Loucy (cell line): ENCODE data around the gene AMOTL2.

Experiments used
- H2AFZ ChIP-seq: fragments of 200-600 bp; sonication (generic); 2 replicates; pipeline ENCODE4 v1.6.0; 2016; ENCODE audit warnings: antibody characterized with exemption, mild to moderate bottlenecking, low read length, moderate library complexity
- H3F3A ChIP-seq: fragments of 200-600 bp; 2 replicates; pipeline ENCODE4 v1.6.0; 2016; ENCODE audit warnings: antibody characterized with exemption, low read depth, mild to moderate bottlenecking
- H3K27me3 ChIP-seq: fragments of 200-600 bp; sonication (generic); 2 replicates; pipeline ENCODE4 v1.6.1; 2014; ENCODE audit warnings: low read length, mild to moderate bottlenecking; ENCODE audit not compliant: insufficient read depth, poor library complexity, severe bottlenecking
- H3K36me3 ChIP-seq: fragments of 200-600 bp; sonication (generic); 2 replicates; pipeline ENCODE4 v1.6.1; 2016; ENCODE audit warnings: low read length; ENCODE audit not compliant: insufficient read depth
- H3K4me1 ChIP-seq: fragments of 200-600 bp; sonication (generic); 2 replicates; pipeline ENCODE4 v1.5.1; 2014; ENCODE audit warnings: low read length, mild to moderate bottlenecking; ENCODE audit not compliant: insufficient read depth, poor library complexity, severe bottlenecking
- H3K4me2 ChIP-seq: fragments of 200-600 bp; sonication (generic); 2 replicates; pipeline ENCODE4 v1.6.0; 2014; ENCODE audit warnings: antibody characterized with exemption, low read length, low read depth, mild to moderate bottlenecking; ENCODE audit not compliant: poor library complexity, severe bottlenecking
- H3K4me3 ChIP-seq: fragments of 200-600 bp; sonication (generic); 2 replicates; pipeline ENCODE4 v1.5.1; 2014; ENCODE audit warnings: low read length, mild to moderate bottlenecking, mixed read lengths; ENCODE audit not compliant: poor library complexity, severe bottlenecking
- H3K79me2 ChIP-seq: fragments of 200-600 bp; sonication (generic); 2 replicates; pipeline ENCODE4 v1.6.1; 2014; ENCODE audit warnings: low read length; ENCODE audit not compliant: insufficient read depth
- H3K9ac ChIP-seq: fragments of 200-600 bp; sonication (generic); 2 replicates; pipeline ENCODE4 v1.6.0; 2014; ENCODE audit warnings: mild to moderate bottlenecking, low read depth, low read length, moderate library complexity; ENCODE audit not compliant: poor library complexity, severe bottlenecking
- H3K9me2 ChIP-seq: fragments of 200-600 bp; sonication (generic); replicated peaks from 2 replicates; pipeline ENCODE4 v1.6.1; 2016; ENCODE audit warnings: low read depth, low read length, mixed read lengths
- H3K9me3 ChIP-seq: fragments of 200-600 bp; sonication (generic); 2 replicates; pipeline ENCODE4 v1.6.1; 2014; ENCODE audit warnings: mild to moderate bottlenecking, antibody characterized with exemption, low read length, low read depth; ENCODE audit not compliant: insufficient read depth
- H4K20me1 ChIP-seq: fragments of 200-600 bp; sonication (generic); 2 replicates; pipeline ENCODE4 v1.6.0; 2014; ENCODE audit warnings: antibody characterized with exemption, low read length, mild to moderate bottlenecking; ENCODE audit not compliant: insufficient read depth, poor library complexity, severe bottlenecking
- CTCF ChIP-seq: fragments of 200-600 bp; sonication (generic); conservative IDR thresholded peaks from 2 replicates; pipeline ENCODE4 v1.5.1; 2014; ENCODE audit warnings: mild to moderate bottlenecking, antibody characterized with exemption, low read length
- EZH2phosphoT487 ChIP-seq: fragments of 200-600 bp; IDR thresholded peaks from 2 replicates; pipeline ENCODE4 v1.6.1; 2018; ENCODE audit warnings: antibody characterized with exemption, mild to moderate bottlenecking, moderate library complexity, borderline replicate concordance

AMOTL2 gene

GRCh38 chr3:134314588-134315285 lies 59.5 kb downstream of the AMOTL2 start:
- Histone ChIP-seq H3K4me1 (no peaks in the 10 kb centered on the region), H3K9ac (no peak overlapping the region), H3K9me3 (no peaks in the 10 kb centered on the region), H4K20me1 (no peaks in the 10 kb centered on the region), H3K4me3 (no peak overlapping the region), H3K36me3 (no peaks in the 10 kb centered on the region), H3K4me2 (no peak overlapping the region), H3F3A (no peaks in the 10 kb centered on the region), H2AFZ (no peak overlapping the region), H3K9me2 (no peaks in the 10 kb centered on the region), H3K79me2 (no peaks in the 10 kb centered on the region), H3K27me3 (no peaks in the 10 kb centered on the region)
- TF ChIP-seq CTCF, result no peak

GRCh38 chr3:134313847-134314587 lies 60.2 kb downstream of the AMOTL2 start:
- Histone ChIP-seq H3K9me2 (no peaks in the 10 kb centered on the region), H3K4me2 (no peak overlapping the region), H3K9me3 (no peaks in the 10 kb centered on the region), H3K27me3 (no peaks in the 10 kb centered on the region), H3K4me3 (no peak overlapping the region), H3K4me1 (no peaks in the 10 kb centered on the region), H3K9ac (no peak overlapping the region), H3K36me3 (no peaks in the 10 kb centered on the region), H2AFZ (no peak overlapping the region), H3F3A (no peaks in the 10 kb centered on the region), H4K20me1 (no peaks in the 10 kb centered on the region), H3K79me2 (no peaks in the 10 kb centered on the region)
- no peak for TF ChIP-seq CTCF
- no peak for TF ChIP-seq EZH2phosphoT487

GRCh38 chr3:134312873-134313846 lies 61.1 kb downstream of the AMOTL2 start:
- H3K4me2 ChIP-seq, result no peak overlapping the region
- H3K79me2 ChIP-seq, result no peaks in the 10 kb centered on the region
- H3K9me2 ChIP-seq, result no peaks in the 10 kb centered on the region
- H3F3A ChIP-seq, result no peaks in the 10 kb centered on the region
- no peaks in the 10 kb centered on the region for H4K20me1 ChIP-seq
- H3K36me3 ChIP-seq, result no peaks in the 10 kb centered on the region
- H3K9me3 ChIP-seq, result no peaks in the 10 kb centered on the region
- H2AFZ ChIP-seq, result no peak overlapping the region
- TF ChIP-seq EZH2phosphoT487 (no peak), CTCF (no peak)
- H3K9ac ChIP-seq, result no peak overlapping the region
- no peak overlapping the region for H3K4me3 ChIP-seq
- no peaks in the 10 kb centered on the region for H3K27me3 ChIP-seq
- no peaks in the 10 kb centered on the region for H3K4me1 ChIP-seq
